Stimulated activated CD8-positive, alpha-beta memory T cell treated with anti-CD3 and anti-CD28 coated beads, Interleukin-7, amount 100 ng/mL, for 48 hours (primary cell): ENCODE results near the gene NDUFV1.
"Not testable (repeated sequence)": the region's sequence is repeated elsewhere in the genome, so short reads cannot be mapped to it uniquely, and the experiment has no call there.

Experiments
- DNase-seq, 2 donors: peaks; one replicate each; pipeline ENCODE4 v3.0.0-alpha.2; 2020; ENCODE audit warnings: low read depth in 1 of 2; ENCODE audit errors: extremely low read depth in 1 of 2

The NDUFV1 gene

DNA sequence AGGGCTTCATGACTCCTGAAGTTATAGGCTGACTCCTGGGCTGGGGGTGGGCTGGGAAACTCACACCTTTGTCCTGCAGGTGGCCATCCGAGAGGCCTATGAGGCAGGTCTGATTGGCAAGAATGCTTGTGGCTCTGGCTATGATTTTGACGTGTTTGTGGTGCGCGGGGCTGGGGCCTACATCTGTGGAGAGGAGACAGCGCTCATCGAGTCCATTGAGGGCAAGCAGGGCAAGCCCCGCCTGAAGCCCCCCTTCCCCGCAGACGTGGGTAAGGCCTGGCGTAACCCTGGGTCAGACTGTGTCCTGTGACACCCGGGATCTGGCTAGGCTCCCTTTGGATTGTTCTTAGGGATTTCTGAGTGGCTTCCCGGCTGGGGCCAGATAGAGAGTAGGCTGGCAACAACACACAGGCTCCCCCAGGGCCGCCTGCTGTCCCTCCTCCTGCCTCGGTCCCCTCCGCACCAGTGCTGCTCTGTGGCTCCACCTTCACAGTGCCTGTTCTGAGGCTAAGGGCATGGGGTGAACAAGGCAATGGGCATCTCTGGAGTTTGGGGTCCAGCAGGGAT lies 3.6 kb downstream of the NDUFV1 start:
- DNase-seq = no peak

DNA sequence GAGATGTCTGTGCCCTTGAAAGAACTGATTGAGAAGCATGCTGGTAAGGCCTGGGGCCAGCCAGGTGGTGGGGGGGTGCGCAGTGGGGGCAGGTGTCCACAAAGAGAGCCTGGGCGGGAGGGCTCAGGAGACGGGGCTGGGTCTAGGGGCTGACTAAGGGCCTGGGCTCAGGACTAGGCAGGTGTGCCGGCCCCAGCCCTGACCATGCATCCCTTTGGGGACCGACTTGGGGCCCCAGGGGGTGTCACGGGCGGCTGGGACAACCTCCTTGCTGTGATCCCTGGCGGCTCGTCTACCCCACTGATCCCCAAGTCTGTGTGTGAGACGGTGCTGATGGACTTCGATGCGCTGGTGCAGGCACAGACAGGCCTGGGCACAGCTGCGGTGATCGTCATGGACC lies 4.4 kb downstream of the NDUFV1 start:
- DNase-seq = no peak

DNA sequence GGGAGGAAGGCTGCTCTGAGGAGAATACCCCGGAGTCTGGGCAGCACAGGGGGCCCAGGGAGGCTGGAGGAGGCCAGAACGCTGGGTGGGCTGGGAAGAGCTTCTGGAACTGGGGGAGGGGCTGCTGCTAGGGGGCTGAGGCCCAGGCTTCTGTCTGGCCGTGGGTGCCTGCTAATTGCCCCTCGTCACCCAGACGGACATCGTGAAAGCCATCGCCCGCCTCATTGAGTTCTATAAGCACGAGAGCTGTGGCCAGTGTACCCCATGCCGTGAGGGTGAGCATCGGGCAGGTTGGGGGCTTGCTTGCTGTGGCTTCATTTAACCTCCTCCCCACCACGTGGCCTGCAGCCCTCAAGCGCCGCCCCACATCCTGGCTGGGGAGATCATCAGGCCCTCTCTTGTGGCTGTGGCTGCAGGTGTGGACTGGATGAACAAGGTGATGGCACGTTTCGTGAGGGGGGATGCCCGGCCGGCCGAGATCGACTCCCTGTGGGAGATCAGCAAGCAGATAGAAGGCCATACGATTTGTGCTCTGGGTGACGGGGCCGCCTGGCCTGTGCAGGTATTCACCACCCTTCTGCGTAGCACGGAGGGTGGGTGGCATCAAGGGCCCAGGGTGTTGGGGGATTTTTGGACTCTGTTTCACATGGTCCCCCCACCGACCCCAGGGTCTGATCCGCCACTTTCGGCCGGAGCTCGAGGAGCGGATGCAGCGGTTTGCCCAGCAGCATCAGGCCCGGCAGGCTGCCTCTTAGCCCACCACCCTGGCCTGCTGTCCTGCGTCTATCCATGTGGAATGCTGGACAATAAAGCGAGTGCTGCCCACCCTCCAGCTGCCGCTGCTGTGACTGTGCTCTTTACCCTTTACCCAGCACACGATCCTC lies 5.2 kb downstream of the NDUFV1 start:
- DNase-seq = no peak

DNA sequence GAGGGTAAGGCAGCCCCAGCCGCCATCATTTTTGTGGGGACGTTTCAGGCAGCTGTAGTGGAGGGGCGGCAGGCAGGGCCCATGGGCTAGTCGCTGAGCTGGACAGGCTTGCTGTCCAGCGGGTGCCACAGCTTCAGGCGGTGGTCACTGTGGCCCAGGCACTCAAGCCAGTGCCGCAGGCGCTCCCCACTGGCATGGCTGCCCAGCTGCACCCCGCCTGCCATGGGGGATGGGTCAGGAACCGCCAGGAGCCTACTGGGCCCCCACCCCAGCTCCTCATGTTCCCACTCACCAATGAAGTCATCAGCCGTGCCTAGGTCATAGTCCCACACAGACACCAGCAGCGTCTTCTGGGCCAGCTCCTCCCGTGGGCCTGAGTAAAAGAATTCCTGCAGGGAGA lies 6.0 kb downstream of the NDUFV1 start:
- DNase-seq = no peak

DNA sequence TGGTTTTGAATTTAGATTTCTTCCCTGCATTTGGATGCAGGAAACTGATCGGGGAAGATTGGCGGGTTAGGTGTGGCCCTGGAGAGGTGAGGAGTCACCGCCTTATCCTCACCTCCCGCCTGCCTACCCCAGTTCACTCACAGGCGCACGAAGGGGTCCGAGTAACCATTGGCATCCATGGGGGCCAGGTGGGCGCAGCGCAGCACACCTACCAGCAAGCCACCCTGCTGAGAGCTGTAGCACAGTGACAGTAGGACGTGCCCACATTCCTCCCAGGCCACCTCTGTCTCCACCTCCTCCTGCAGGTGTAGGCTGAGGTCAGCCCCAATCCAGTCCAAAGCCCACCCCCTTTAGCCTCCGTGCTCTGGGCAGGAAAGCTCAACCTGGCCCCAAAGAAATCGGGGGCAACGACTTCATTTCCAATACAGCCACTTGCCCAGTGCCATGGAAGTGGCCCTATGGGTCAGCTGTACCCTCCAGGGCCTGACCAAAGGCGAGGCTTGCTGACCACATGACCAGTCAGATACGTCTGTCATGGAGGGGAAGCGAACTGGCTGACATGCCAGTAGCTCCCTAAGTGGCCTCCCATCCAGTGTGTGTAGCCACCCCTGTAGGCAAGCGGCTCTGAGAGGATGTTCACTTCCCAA lies 6.7 kb downstream of the NDUFV1 start:
- DNase-seq = no peak

DNA sequence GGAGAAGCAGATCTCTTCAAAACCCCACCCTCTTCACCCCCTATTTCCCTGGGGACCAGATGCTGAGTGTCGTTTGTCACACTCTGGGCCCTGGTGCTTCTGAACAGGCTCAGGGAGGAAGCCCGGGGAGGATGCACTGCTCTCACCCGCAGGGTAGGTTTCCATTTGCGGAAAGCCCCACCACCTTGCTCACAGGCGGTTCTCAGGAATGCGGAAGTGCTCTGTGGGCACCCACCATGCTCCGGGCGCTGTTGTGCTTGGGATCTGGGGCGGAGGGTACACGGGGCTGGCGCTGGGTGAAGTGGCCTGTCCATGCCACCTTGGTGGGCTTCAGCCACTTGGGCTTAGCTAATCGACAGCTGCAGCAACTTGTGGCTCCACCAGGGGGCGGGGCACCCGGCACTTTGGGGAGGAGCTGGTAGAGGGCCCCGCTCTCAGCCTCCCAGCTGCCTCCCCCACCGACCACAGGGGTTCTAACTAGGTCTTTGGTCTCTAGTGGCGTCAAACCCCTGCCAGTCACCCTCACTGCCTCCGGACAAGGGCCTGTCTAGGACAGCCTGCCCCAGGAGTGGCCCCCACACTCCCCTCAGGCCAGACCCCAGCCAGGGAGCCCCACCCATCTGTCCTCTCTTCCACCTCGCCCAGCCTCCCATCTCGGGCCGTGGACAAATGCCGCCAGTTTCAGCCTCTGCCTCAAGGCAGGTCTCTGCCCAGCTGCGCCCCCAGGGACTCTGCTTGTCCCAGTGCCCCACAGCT lies 7.4 kb downstream of the NDUFV1 start:
- DNase-seq = peak; percentile 73 to 83

DNA sequence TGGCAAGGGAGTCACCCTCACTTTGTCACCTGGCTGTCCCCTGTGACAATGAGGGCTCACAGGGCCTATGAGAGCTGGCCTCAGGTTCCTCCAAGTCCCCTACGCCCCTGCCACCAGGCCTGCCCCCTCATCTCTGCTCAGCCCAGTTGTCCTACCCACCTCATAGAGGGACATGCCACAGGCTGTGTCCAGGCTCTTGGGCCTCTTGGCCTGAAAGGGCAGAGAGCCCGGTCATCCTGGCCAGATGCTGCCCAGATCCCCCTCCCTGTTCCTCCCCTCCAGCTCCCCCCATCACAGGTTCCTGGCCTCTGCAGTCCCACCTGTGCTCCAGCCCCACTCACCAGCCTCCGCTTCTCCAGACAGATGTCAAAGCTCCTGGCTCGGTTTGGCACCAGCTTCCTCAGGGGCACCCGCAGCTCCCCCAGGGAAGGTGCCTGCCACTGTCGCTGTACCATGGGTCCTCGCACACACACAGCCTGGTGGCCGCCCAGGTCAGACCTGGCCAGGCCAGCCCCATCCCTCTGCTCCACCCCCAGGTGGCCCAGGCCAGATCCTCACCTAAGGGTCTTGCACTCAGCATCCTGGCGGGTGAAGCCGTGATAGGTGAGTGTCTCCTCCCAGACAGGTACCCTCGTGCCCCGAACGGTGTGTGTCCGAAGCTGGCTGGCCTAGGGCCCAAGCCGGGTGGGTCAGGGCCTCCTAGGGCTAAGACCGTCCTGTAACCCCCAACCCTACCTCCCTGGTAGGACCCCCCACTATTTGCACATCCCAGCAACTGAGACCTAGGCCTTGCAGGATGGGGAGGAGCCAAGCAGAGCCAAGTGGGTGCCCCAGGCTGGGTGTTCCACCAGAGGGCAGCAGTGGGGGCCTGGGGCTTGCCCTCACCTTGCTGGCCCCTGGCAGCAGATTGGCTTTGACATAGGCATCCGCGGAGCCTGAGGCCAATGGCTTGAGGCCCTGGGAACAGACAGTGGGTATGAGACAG lies 8.3 kb downstream of the NDUFV1 start:
- DNase-seq = peak; percentile 34 to 64

DNA sequence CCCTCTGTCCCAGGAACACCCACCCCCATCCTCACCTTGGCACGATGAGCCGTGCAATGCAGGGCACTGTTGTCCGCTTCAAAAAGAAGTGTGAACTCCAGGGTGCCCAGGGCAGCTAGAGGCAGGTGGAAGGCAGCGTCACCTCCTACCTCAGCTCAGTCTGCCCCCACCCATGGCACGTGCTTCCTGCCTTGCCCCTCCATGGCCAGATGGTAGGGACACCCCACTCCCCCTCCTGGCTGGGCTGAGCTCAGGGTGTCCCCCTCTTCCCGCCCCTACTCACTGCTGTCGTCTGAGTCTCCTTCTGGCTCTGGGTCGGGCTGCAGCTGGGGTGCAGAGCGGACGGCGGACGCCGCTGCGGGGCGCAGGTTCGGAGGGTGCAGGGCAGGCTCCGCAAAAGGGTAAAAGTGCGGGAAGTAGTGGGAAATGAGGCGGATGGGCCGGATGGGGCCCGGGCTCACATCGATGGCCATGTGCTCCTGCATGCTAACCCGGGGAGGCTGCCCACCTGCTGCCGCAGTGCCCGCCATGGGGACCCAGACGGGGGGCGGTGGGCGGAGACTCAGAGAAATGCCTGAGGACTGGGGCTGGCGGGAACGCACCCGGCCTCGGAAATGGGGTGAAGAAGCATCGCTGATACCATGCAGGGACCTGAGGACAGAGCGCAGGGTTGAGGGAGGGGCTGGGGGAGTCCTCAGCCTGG lies 9.1 kb downstream of the NDUFV1 start:
- no peak for DNase-seq

DNA sequence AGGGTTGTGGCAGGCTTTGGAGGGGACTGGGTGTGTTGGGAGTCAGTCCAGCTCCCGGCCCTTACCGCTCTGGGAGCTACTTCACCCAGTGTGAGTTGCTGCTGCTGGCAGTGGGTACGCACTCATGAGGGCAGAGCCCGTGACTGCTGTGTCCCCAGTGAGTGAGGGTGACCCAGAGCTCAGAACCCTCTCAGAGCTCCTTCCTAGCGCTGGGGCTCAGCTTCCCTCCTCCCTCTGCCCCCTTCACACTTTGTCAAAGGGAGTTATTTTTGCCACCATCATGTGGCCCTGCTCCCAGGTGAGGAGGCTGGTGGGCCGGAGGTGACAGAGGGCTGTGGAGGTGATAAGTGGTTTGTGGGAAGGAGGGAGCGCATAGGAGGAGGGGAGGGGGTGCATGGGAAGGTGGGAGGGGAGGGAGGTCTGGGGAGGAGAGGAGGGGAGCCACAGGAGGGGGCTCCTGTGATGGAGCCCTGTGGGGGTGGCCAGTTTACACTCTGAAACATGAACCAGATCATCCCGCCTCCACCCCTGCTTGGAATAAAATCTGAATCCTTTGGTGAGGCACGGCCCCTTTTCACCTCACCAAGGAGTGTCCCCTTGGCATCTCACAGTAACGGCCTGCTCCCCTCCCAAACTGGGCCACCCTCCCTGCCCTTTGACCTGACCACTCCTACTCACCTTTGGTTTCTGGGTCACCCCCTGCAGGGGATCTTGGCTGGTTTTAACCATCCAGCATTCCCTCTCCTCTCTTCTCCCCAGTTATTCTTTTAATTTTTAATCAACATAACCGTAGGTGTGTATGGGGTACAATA lies 9.9 kb downstream of the NDUFV1 start:
- DNase-seq = no peak

DNA sequence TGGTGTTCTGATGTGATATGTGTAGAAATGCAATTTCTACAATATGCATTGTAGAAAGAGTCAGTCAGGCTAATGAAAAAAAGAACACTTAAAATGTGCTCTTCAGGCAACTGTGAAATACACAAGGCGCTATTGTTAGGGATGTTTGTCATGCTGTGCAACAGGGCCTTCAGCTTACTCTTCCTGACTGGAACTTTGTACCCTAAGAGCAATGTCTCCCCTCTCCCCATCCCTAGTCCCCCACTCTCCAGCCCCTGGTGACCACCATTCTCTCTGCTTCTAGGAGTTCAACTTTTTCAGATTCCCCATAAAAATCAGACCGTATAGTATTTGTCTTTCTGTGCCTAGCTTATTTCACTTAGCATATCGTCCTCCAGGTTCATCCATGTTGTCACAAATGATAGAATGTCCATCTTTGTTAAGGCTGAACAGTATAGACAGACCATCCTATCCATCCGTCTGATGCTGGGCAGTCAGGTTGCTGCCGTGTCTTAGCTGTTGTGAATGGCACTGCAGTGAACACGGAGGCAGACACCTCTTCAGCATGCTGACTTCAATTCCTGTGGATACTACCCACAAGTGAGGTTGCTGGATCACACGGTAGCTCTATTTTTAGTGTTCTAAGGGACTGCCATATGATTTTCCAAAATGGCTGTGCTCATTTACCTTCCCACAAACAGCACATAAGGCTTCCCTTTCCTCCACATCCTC lies 10.7 kb downstream of the NDUFV1 start:
- no peak for DNase-seq

DNA sequence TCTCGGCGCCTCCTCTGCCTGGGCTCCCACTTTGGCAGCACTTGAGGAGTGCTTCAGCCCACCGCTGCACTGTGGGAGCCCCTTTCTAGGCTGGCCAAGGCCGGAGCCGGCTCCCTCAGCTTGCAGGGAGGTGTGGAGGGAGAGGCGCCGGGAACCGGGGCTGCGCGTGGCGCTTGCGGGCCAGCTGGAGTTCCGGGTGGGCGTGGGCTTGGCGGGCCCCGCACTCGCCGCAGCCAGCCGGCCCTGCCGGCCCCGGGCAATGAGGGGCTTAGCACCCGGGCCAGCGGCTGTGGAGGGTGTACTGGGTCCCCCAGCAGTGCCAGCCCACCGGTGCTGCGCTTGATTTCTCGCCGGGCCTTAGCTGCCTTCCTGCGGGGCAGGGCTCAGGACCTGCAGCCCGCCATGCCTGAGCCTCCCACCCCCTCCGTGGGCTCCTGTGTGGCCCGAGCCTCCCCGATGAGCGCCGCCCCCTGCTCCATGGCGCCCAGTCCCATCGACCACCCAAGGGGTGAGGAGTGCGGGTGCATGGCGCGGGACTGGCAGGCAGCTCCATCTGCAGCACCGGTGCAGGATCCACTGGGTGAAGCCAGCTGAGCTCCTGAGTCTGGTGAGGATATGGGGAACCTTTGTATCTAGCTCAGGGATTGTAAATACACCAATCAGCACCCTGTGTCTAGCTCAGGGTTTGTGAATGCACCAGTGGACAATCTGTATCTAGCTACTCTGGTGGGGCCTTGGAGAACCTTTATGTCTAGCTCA lies 12.3 kb downstream of the NDUFV1 start:
- DNase-seq = not testable (repeated sequence)

DNA sequence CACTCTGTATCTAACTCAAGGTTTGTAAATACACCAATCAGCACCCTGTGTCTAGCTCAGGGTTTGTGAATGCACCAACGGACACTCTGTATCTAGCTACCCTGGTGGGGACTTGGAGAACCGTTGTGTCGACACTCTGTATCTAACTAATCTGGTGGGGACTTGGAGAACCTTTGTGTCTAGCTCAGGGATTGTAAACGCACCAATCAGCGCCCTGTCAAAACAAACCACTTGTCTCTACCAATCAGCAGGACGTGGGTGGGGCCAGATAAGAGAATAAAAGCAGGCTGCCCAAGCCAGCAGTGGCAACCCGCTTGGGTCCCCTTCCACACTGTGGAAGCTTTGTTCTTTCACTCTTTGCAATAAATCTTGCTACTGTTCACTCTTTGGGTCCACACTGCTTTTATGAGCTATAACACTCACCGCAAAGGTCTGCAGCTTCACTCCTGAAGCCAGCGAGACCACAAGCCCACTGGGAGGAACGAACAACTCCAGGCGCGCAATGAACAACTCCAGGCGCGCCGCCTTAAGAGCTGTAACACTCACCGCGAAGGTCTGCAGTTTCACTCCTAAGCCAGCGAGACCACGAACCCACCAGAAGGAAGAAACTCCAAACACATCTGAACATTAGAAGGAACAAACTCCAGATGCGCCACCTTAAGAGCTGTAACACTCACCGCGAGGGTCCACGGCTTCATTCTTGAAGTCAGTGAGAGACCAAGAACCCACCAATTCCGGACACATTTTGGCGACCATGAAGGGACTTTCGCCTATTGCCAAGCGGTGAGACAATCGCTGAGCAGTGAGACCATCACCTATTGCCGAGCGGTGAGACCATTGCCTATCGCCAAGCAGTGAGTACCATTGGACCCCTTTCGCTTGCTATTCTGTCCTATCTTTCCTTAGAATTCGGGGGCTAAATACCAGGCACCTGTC lies 13.2 kb downstream of the NDUFV1 start:
- not testable (repeated sequence) for DNase-seq

DNA sequence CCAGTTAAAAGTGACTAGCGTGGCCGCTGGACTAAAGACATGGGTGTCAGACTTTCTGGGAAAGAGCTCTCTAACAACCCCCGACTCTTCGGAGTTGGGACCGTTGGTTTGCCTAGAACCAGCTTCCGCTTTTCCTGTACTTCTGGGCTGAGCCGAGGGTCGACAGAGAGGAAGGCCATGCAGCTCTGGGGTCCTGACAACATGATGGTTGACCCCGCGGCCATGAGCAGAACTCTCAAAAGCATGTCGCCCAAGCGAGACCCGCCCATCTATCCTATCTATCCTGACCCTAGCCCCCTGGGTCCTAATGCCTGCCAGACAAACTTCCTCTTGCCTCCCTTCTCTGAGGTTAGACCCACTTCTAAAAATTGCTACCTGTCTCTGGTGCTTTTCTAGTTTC lies 13.9 kb downstream of the NDUFV1 start:
- not testable (repeated sequence) for DNase-seq

DNA sequence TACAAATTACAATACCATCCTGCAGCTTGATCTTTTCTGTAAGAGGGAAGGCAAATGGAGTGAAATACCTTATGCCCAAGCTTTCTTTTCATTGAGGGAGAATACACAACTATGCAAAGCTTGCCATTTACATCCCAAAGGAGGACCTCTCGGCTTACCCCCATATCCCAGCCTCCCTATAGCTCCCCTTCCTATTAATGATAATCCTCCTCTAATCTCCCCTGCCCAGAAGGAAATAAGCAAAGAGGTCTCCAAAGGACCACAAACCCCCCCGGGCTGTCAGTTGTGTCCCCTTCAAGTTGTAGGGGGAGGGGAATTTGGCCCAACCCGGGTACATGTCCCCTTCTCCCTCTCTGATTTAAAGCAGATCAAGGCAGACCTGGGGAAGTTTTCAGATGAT lies 15.2 kb downstream of the NDUFV1 start:
- not testable (repeated sequence) for DNase-seq

DNA sequence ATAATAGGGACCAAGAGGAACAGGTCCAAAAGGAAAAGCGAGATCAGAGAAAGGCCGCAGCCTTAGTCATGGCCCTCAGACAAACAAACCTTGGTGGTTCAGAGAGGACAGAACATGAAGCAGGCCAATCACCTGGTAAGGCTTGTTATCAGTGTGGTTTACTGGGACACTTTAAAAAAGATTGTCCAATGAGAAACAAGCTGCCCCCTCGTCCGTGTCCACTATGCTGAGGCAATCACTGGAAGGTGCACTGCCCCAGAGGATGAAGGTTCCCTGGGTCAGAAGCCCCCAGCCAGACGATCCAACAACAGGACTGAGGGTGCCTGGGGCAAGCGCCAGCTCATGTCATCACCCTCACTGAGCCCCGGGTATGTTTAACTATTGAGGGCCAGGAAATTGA lies 16.2 kb downstream of the NDUFV1 start:
- DNase-seq = not testable (repeated sequence)

DNA sequence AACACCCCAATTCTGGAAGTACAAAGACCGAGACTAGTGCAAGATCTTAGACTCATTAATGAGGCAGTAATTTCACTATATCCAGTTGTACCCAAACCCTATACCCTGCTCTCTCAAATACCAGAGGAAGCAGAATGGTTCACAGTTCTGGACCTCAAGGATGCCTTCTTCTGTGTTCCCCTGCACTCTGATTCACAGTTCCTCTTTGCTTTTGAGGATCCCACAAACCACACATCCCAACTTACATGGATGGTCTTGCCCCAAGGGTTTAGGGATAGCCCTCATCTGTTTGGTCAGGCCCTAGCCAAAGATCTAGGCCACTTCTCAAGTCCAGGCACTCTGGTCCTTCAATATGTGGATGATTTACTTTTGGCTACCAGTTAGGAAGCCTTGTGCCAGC lies 17.1 kb downstream of the NDUFV1 start:
- DNase-seq = not testable (repeated sequence)
